ENCODE data around the gene ZNF407. TPM values are rescaled to one million over a fixed set of nuclear protein-coding genes. Genes with fewer than 3 reads are reported as not detected.

ZNF407 gene
- total and polyA plus RNA-seq, 12 donors = 2.5 to 14.9 (median 12.7) TPM

- Histone ChIP-seq H3K27ac (no peak overlapping the region), H3K9me3 (peaks cover 0 to 14% (median 0%) of the 10 kb centered on the region in 11 donors), H3K27me3 (no peaks in the 10 kb centered on the region), H3K36me3 (no peaks in the 10 kb centered on the region), H3K4me3 (no peak overlapping the region), H3K4me1 (no peaks in the 10 kb centered on the region)
- intact Hi-C loops (cut with DNase I) = no loop called here
- ATAC-seq (no peak), DNase-seq (no peak)
- no peak for TF ChIP-seq CTCF (IDR thresholded peaks at IDR 0.05)
- WGBS, 2 donors = 77 to 83% methylated on average over 5 of the region's 5 CpGs
Observed at GRCh38 chr18:74826572-74826971, 228.9 kb downstream of the ZNF407 start.

GRCh38 chr18:74828200-74828599 lies 230.5 kb downstream of the ZNF407 start:
- no peak for TF ChIP-seq CTCF (IDR thresholded peaks at IDR 0.05)
- Histone ChIP-seq H3K4me3 (no peak overlapping the region), H3K27ac (no peak overlapping the region), H3K9me3 (peaks cover 0 to 5% (median 0%) of the 10 kb centered on the region in 11 donors), H3K4me1 (no peaks in the 10 kb centered on the region), H3K36me3 (no peaks in the 10 kb centered on the region), H3K27me3 (no peaks in the 10 kb centered on the region)
- 62% methylated on average over 3 of the region's 3 CpGs for WGBS, 2 donors
- no peak for DNase-seq
- ATAC-seq = no peak
- intact Hi-C loops (cut with DNase I) = no loop called here

GRCh38 chr18:74831571-74832250 lies 234.0 kb downstream of the ZNF407 start:
- intact Hi-C loops (cut with DNase I) = no loop called here
- TF ChIP-seq CTCF (IDR thresholded peaks at IDR 0.05) = no peak
- H3K27me3 ChIP-seq = no peaks in the 10 kb centered on the region
- H3K4me1 ChIP-seq = peaks cover 0 to 14% (median 0%) of the 10 kb centered on the region in 9 donors
- 91 to 94% methylated on average over 13 of the region's 13 CpGs for WGBS, 2 donors
- no peak for DNase-seq
- H3K27ac ChIP-seq = no peak overlapping the region
- no peak for ATAC-seq
- no peak overlapping the region for H3K4me3 ChIP-seq
- no peaks in the 10 kb centered on the region for H3K36me3 ChIP-seq
- H3K9me3 ChIP-seq = no peaks in the 10 kb centered on the region

GRCh38 chr18:74832381-74832780 lies 234.7 kb downstream of the ZNF407 start:
- no peak overlapping the region for H3K4me3 ChIP-seq
- DNase-seq (no peak), ATAC-seq (no peak)
- intact Hi-C loops (cut with DNase I) = no loop called here
- peaks cover 0 to 15% (median 0%) of the 10 kb centered on the region in 9 donors for H3K4me1 ChIP-seq
- H3K36me3 ChIP-seq = peaks cover 0 to 1% (median 0%) of the 10 kb centered on the region in 9 donors
- TF ChIP-seq CTCF (IDR thresholded peaks at IDR 0.05) = no peak
- no peaks in the 10 kb centered on the region for H3K9me3 ChIP-seq
- H3K27me3 ChIP-seq = no peaks in the 10 kb centered on the region
- no peak overlapping the region for H3K27ac ChIP-seq
